C4-2B (cell line): ENCODE data around the gene ITIH5.

ENCODE experiments used
- ZFX ChIP-seq: fragments of 450-650 bp; IDR thresholded peaks from 2 replicates; pipeline ENCODE4 v1.6.1; 2017
- TF ChIP-seq, protein P1 (sequence below): fragments of 450-650 bp; conservative IDR thresholded peaks from 2 replicates; pipeline ENCODE4 v1.5.1; 2017; ENCODE audit warnings: mild to moderate bottlenecking

DNA sequence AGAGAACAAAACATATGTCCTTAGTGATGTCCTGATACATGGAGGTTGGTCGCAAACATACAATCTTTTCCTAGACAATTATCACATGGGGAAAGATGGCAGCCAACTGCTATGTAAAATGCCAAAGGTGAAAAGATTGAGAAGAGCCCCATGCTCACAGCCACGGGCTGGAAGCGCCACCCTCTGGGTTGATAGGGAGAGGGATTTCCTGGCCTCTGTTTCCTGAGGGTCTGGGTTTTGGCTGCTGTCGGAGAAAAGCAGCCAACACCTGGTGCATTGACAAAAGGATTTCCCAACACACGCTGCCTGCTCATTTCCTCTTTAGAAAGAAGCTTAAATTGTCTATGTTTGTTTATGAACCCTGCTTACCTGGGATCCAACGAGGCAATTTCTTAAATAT lies 43.8 kb downstream of the ITIH5 start:
- TF ChIP-seq, protein P1, sequence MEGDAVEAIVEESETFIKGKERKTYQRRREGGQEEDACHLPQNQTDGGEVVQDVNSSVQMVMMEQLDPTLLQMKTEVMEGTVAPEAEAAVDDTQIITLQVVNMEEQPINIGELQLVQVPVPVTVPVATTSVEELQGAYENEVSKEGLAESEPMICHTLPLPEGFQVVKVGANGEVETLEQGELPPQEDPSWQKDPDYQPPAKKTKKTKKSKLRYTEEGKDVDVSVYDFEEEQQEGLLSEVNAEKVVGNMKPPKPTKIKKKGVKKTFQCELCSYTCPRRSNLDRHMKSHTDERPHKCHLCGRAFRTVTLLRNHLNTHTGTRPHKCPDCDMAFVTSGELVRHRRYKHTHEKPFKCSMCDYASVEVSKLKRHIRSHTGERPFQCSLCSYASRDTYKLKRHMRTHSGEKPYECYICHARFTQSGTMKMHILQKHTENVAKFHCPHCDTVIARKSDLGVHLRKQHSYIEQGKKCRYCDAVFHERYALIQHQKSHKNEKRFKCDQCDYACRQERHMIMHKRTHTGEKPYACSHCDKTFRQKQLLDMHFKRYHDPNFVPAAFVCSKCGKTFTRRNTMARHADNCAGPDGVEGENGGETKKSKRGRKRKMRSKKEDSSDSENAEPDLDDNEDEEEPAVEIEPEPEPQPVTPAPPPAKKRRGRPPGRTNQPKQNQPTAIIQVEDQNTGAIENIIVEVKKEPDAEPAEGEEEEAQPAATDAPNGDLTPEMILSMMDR: peak; percentile 44
- TF ChIP-seq ZFX: no peak
